ENCODE data around the gene CCDC60. TPM values are rescaled to one million over a fixed set of nuclear protein-coding genes. Genes with fewer than 3 reads are reported as not detected.

CCDC60 gene
- total RNA-seq (2022; extraction: Qiagen RNA extraction; ENCODE audit: low read depth): not detected in 5 replicates

GRCh38 chr12:119334430-119335170 is at the start of gene CCDC60:
Gene CCDC60 (plus strand): TSS chr12:119334729. CDS start chr12:119335177, 448 bp downstream.

Other genes with a start within 250 kb of the CCDC60 start
- gene HSPB8, start 155.8 kb upstream of the CCDC60 start, total RNA-seq (2022; extraction: Qiagen RNA extraction; ENCODE audit: low read depth): 13.0 to 20.4 TPM (median 16.5 TPM) in 5 replicates